HCT116 (cell line): Measurements from ENCODE around the gene GAB2. TPM values are rescaled to one million over a fixed set of nuclear protein-coding genes. Genes with fewer than 3 reads are reported as not detected.

ENCODE experiments used
- ATAC-seq: fragments of 200-7000 bp; cut with Tn5 transposase; 2 replicates; pipeline ENCODE4 v1.9.1; 2020; ENCODE audit warnings: mild to moderate bottlenecking, moderate library complexity
- BruUV-seq: library from RNA; stranded (reverse); fragments of 400-500 nt; replicated peaks from 2 replicates; lab custom pipeline; 2021; lab: Mats Ljungman, UMichigan
- CTCF ChIA-PET: fragments of 300-600 bp; sonication (Branson Sonifier 250); formaldehyde crosslinking; loops from one replicate; lab custom pipeline; 2021; ENCODE audit warnings: antibody characterized with exemption; lab: Charles Lee
- POLR2A ChIA-PET: fragments of 300-600, 350-600 bp; sonication (Branson Sonifier 250); formaldehyde crosslinking; loops from one replicate; lab custom pipeline; 2021; ENCODE audit warnings: antibody characterized with exemption; lab: Charles Lee
- RAD21 ChIA-PET, 2 experiments: fragments of 300-600 bp; sonication (Branson Sonifier 250); formaldehyde crosslinking; loops; one replicate each; lab custom pipeline; 2023; ENCODE audit warnings: low total read pairs in 2 of 2; ENCODE audit not compliant: uncharacterized antibody in 2 of 2, unreplicated experiment in 2 of 2, low non-redundant PET in 1 of 2; lab: Charles Lee
- DNase-seq: peaks from one replicate; pipeline ENCODE4 v3.0.0-alpha.2; 2010; ENCODE audit warnings: low read depth, low spot score
- H2AFZ ChIP-seq: fragments of 200-600 bp; shearing (Covaris generic), sonication (generic); 2 replicates; pipeline ENCODE4 v1.6.1; 2017; ENCODE audit warnings: low read depth, mixed run types, mixed read lengths, antibody characterized with exemption, low read length; ENCODE audit not compliant: poor library complexity, severe bottlenecking
- H3K27ac ChIP-seq: 2 replicates; pipeline ENCODE4 v1.5.1; 2012; ENCODE audit warnings: low read depth, low read length
- H3K27me3 ChIP-seq: fragments of 200-600 bp; sonication (generic); 2 replicates; pipeline ENCODE4 v1.6.1; 2016; ENCODE audit warnings: mixed run types, low read length, mixed read lengths; ENCODE audit not compliant: insufficient read depth
- H3K36me3 ChIP-seq, 2 experiments: fragments of 200-500 bp in 1 of 2; fragments of 200-600 bp in 1 of 2; sonication (Bioruptor generic) in 1 of 2; sonication (generic) in 1 of 2; 2 replicates each; pipeline versions ENCODE4 v1.5.1 to v1.6.1; 2014 to 2016; ENCODE audit warnings: low read length in 2 of 2, inconsistent platforms in 1 of 2, mixed read lengths in 1 of 2, mixed run types in 1 of 2; ENCODE audit not compliant: insufficient read depth in 2 of 2, control insufficient read depth in 1 of 2
- H3K4me1 ChIP-seq, 2 experiments: fragments of 200-600 bp in 1 of 2; sonication (generic) in 1 of 2; 2 replicates each; pipeline versions ENCODE4 v1.5.1 to v1.6.1; 2012 to 2017; ENCODE audit warnings: low read length in 2 of 2, inconsistent platforms in 1 of 2, mild to moderate bottlenecking in 1 of 2, mixed read lengths in 1 of 2, mixed run types in 1 of 2, moderate library complexity in 1 of 2; ENCODE audit not compliant: insufficient read depth in 2 of 2, control insufficient read depth in 1 of 2
- H3K4me2 ChIP-seq: fragments of 200-600 bp; sonication (generic); 2 replicates; pipeline ENCODE4 v1.6.1; 2017; ENCODE audit warnings: mixed run types, low read length, mixed read lengths
- H3K4me3 ChIP-seq, 2 experiments: fragments of 200-600 bp in 1 of 2; sonication (generic) in 1 of 2; replicated peaks in 1 of 2; 2 replicates each; pipeline ENCODE4 v1.5.1; 2011 to 2016; ENCODE audit warnings: low read length in 2 of 2, control low read depth in 1 of 2, low read depth in 1 of 2, mild to moderate bottlenecking in 1 of 2, mixed read lengths in 1 of 2, mixed run types in 1 of 2
- H3K79me2 ChIP-seq: fragments of 200-600 bp; sonication (generic); 2 replicates; pipeline ENCODE4 v1.6.1; 2017; ENCODE audit warnings: mild to moderate bottlenecking, mixed run types, low read length, moderate library complexity, mixed read lengths; ENCODE audit not compliant: insufficient read depth
- H3K9ac ChIP-seq: fragments of 200-600 bp; sonication (generic); 2 replicates; pipeline ENCODE4 v1.6.1; 2016; ENCODE audit warnings: low read length, mixed read lengths
- H3K9me2 ChIP-seq: fragments of 200-600 bp; sonication (generic), shearing (Covaris generic); 2 replicates; pipeline ENCODE4 v1.6.1; 2017; ENCODE audit warnings: mixed run types, mild to moderate bottlenecking, moderate library complexity; ENCODE audit not compliant: insufficient read depth
- H3K9me3 ChIP-seq, 2 experiments: fragments of 200-500 bp in 1 of 2; fragments of 200-600 bp in 1 of 2; sonication (Bioruptor generic) in 1 of 2; sonication (generic) in 1 of 2; 2 replicates each; pipeline ENCODE4 v1.6.1; 2014 to 2017; ENCODE audit warnings: low read length in 2 of 2, mixed read lengths in 2 of 2, inconsistent platforms in 1 of 2, low read depth in 1 of 2, mild to moderate bottlenecking in 1 of 2, mixed run types in 1 of 2, moderate library complexity in 1 of 2; ENCODE audit not compliant: control insufficient read depth in 1 of 2, insufficient read depth in 1 of 2
- H4K20me1 ChIP-seq: fragments of 200-600 bp; sonication (generic), shearing (Covaris generic); 2 replicates; pipeline ENCODE4 v1.6.1; 2017; ENCODE audit warnings: mixed run types, mild to moderate bottlenecking, moderate library complexity; ENCODE audit not compliant: insufficient read depth
- CEBPB ChIP-seq: IDR thresholded peaks from 2 replicates; pipeline ENCODE4 v1.6.1; 2012; ENCODE audit warnings: low read depth
- EGR1 ChIP-seq: IDR thresholded peaks from 2 replicates; pipeline ENCODE4 v1.6.1; 2012; ENCODE audit warnings: low read depth
- ELF1 ChIP-seq: IDR thresholded peaks from 2 replicates; pipeline ENCODE4 v1.6.1; 2012; ENCODE audit warnings: low read depth, borderline replicate concordance
- POLR2AphosphoS5 ChIP-seq: IDR thresholded peaks from 2 replicates; pipeline ENCODE4 v1.6.1; 2011; ENCODE audit warnings: mild to moderate bottlenecking, low read depth, low read length, moderate library complexity
- SP1 ChIP-seq: IDR thresholded peaks from 2 replicates; pipeline ENCODE4 v1.6.1; 2012; ENCODE audit warnings: low read depth
- SRF ChIP-seq: IDR thresholded peaks from 2 replicates; pipeline ENCODE4 v1.6.1; 2012; ENCODE audit warnings: low read depth
- ZNF274 ChIP-seq: fragments of 200-500 bp; sonication (Bioruptor generic); IDR thresholded peaks from 2 replicates; pipeline ENCODE4 v1.6.1; 2014; ENCODE audit warnings: mild to moderate bottlenecking, low read depth, low read length, inconsistent platforms
- intact Hi-C: fragments of 100-400 bp; cut with micrococcal nuclease; formaldehyde crosslinking; loops from 2 replicates; pipeline ENCODE4 v1.10.0; 2022
- total RNA-seq: library from RNA; stranded (reverse); gene quantifications from one replicate; pipeline ENCODE4 v1.2.1, GENCODE V29; 2021; ENCODE audit not compliant: unreplicated experiment
- TF ChIP-seq, protein P1 (sequence below), 3 experiments: fragments of 200-600 bp in 1 of 3; sonication (generic) in 1 of 3; IDR thresholded peaks in 2 of 3; conservative IDR thresholded peaks in 1 of 3; 2 replicates each; pipeline ENCODE4 v1.5.1; 2012 to 2017; ENCODE audit warnings: low read depth in 2 of 3, low read length in 2 of 3, antibody characterized with exemption in 1 of 3, borderline replicate concordance in 1 of 3, control low read depth in 1 of 3, mild to moderate bottlenecking in 1 of 3, mixed read lengths in 1 of 3, mixed run types in 1 of 3, moderate library complexity in 1 of 3; ENCODE audit not compliant: insufficient read depth in 1 of 3
- TF ChIP-seq, protein P2 (sequence below): IDR thresholded peaks from 2 replicates; pipeline ENCODE4 v1.6.1; 2011; ENCODE audit warnings: mild to moderate bottlenecking, low read length, moderate library complexity; ENCODE audit not compliant: insufficient replicate concordance; ENCODE audit errors: extremely low read depth
- TF ChIP-seq, protein P3 (sequence below): IDR thresholded peaks from 2 replicates; pipeline ENCODE4 v1.6.1; 2012

The GAB2 gene
- total RNA-seq, 1 experiment from 2014 or later = 1.9 TPM

DNA sequence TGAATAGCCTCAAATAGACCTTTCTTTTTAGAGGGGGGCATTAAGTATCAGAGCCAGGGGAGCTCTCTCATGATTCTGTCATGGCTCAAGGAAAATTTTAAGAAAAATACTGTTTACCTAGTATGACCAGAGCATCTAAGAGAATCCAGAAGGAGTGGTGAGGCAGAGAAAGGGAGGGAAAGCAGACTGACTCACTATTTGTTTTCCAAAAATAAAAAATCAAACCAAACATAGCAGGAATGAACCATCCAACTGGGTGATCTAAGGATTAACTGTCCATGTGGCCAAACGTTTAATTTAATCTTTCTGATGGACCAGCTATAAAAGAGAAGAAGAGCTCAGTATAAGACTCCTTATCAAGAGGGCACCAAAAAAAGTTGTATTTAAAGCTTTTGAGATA is 70.8 kb downstream of the GAB2 start:
- peaks cover 0 to 14% of the 10 kb centered on the region in 2 experiments; a peak in 2 of 4 replicates for H3K4me1 ChIP-seq
- no peak for ATAC-seq
- ChIA-PET POLR2A (no interaction called here), CTCF (no interaction called here), RAD21 (no interaction called here)
- no peak overlapping the region for H3K4me3 ChIP-seq
- H4K20me1 ChIP-seq = no peaks in the 10 kb centered on the region
- no peaks in the 10 kb centered on the region for H3K9me2 ChIP-seq
- no peak overlapping the region for H3K4me2 ChIP-seq
- TF ChIP-seq EGR1 (no peak), ZNF274 (no peak), ELF1 (no peak), POLR2AphosphoS5 (no peak), SP1 (no peak), SRF (no peak), CEBPB (no peak)
- TF ChIP-seq, protein P1, sequence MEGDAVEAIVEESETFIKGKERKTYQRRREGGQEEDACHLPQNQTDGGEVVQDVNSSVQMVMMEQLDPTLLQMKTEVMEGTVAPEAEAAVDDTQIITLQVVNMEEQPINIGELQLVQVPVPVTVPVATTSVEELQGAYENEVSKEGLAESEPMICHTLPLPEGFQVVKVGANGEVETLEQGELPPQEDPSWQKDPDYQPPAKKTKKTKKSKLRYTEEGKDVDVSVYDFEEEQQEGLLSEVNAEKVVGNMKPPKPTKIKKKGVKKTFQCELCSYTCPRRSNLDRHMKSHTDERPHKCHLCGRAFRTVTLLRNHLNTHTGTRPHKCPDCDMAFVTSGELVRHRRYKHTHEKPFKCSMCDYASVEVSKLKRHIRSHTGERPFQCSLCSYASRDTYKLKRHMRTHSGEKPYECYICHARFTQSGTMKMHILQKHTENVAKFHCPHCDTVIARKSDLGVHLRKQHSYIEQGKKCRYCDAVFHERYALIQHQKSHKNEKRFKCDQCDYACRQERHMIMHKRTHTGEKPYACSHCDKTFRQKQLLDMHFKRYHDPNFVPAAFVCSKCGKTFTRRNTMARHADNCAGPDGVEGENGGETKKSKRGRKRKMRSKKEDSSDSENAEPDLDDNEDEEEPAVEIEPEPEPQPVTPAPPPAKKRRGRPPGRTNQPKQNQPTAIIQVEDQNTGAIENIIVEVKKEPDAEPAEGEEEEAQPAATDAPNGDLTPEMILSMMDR (IDR thresholded peaks at IDR 0.05 in 2 of 3, conservative IDR thresholded peaks at IDR 0.05 in 1 of 3; ENCODE audit: borderline replicate concordance in 1 of 3, insufficient read depth in 1 of 3, low read depth in 2 of 3, low read length in 2 of 3) = no peak
- TF ChIP-seq, protein P2, sequence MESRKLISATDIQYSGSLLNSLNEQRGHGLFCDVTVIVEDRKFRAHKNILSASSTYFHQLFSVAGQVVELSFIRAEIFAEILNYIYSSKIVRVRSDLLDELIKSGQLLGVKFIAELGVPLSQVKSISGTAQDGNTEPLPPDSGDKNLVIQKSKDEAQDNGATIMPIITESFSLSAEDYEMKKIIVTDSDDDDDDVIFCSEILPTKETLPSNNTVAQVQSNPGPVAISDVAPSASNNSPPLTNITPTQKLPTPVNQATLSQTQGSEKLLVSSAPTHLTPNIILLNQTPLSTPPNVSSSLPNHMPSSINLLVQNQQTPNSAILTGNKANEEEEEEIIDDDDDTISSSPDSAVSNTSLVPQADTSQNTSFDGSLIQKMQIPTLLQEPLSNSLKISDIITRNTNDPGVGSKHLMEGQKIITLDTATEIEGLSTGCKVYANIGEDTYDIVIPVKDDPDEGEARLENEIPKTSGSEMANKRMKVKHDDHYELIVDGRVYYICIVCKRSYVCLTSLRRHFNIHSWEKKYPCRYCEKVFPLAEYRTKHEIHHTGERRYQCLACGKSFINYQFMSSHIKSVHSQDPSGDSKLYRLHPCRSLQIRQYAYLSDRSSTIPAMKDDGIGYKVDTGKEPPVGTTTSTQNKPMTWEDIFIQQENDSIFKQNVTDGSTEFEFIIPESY = no peak
- TF ChIP-seq, protein P3, sequence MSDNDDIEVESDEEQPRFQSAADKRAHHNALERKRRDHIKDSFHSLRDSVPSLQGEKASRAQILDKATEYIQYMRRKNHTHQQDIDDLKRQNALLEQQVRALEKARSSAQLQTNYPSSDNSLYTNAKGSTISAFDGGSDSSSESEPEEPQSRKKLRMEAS = no peak
- BruUV-seq = no TSS peak
- H3K9me3 ChIP-seq = no peaks in the 10 kb centered on the region
- intact Hi-C loops = no loop called here
- no peaks in the 10 kb centered on the region for H3K27me3 ChIP-seq
- H3K79me2 ChIP-seq = no peaks in the 10 kb centered on the region
- DNase-seq = no peak
- no peak overlapping the region for H3K9ac ChIP-seq
- no peak overlapping the region for H2AFZ ChIP-seq
- no peaks in the 10 kb centered on the region for H3K36me3 ChIP-seq
- no peak overlapping the region for H3K27ac ChIP-seq
